ENCODE measurements around the gene AHCTF1. TPM values are rescaled to one million over a fixed set of nuclear protein-coding genes. Genes with fewer than 3 reads are reported as not detected.

Gene AHCTF1, protein sequence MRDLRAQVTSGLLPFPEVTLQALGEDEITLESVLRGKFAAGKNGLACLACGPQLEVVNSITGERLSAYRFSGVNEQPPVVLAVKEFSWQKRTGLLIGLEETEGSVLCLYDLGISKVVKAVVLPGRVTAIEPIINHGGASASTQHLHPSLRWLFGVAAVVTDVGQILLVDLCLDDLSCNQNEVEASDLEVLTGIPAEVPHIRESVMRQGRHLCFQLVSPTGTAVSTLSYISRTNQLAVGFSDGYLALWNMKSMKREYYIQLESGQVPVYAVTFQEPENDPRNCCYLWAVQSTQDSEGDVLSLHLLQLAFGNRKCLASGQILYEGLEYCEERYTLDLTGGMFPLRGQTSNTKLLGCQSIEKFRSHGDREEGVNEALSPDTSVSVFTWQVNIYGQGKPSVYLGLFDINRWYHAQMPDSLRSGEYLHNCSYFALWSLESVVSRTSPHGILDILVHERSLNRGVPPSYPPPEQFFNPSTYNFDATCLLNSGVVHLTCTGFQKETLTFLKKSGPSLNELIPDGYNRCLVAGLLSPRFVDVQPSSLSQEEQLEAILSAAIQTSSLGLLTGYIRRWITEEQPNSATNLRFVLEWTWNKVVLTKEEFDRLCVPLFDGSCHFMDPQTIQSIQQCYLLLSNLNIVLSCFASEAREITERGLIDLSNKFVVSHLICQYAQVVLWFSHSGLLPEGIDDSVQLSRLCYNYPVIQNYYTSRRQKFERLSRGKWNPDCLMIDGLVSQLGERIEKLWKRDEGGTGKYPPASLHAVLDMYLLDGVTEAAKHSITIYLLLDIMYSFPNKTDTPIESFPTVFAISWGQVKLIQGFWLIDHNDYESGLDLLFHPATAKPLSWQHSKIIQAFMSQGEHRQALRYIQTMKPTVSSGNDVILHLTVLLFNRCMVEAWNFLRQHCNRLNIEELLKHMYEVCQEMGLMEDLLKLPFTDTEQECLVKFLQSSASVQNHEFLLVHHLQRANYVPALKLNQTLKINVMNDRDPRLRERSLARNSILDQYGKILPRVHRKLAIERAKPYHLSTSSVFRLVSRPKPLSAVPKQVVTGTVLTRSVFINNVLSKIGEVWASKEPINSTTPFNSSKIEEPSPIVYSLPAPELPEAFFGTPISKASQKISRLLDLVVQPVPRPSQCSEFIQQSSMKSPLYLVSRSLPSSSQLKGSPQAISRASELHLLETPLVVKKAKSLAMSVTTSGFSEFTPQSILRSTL (N-terminal part only)
- 25.9 and 38.6 TPM in 2 replicates for total RNA-seq (2014; rRNA removed; shearing (Covaris generic); ENCODE audit: low replicate concordance)

DNA sequence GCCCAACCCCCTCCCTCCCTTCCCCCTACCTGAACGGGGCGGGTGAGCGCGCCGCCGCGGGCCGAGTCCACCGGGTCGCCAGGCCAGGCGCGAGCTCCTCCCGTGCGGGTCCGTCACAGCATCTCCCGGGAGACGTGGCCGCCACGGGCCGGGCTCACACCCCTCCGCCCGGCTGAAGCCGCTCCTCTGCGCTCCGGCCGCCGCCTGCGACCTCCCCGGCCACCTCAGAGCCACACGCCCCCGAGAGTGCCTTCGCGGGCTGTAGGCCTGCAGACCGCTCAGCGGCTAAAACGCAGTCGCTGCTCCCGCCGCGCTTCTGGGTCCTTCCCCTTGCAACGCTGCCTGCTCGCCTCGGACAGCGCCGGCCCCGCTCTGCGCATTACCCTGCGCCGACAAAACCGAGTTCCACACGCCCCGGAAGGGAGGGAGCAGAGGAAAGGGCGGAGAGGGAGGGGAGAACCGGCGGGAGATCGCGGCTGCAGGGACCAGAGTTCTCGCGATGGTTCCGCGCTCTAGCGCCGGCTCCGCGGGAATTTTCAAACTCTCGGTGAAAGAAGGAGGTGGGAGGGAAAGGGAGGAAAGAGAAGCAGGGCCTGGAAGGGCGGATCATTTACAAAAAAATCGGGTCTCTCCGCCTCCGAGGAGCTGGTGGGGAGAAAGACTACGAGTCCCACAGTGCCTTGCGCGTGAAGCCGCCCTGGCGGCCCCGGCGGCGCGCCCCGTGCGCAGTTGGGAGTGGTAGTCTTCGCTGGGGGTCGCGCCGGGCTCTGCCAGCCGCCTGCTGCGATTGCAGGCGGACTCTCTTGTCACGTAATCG lies at the start of gene AHCTF1:
AHCTF1 (minus strand) TSS at position 400 of the 817 bp plus-strand sequence. CDS start 13,578 bp downstream, outside the sequence.
- peak within 1 kb of the TSS; percentile 78 for H3K4me3 ChIP-seq
- no peaks in the 10 kb centered on the region for H3K27me3 ChIP-seq
- H3K36me3 ChIP-seq, result peaks cover 35% of the 10 kb centered on the region
- H3K9me3 ChIP-seq, result peaks cover 4% of the 10 kb centered on the region; the same call in 1 of the 2 replicates
- peak; percentile 98 for DNase-seq

DNA sequence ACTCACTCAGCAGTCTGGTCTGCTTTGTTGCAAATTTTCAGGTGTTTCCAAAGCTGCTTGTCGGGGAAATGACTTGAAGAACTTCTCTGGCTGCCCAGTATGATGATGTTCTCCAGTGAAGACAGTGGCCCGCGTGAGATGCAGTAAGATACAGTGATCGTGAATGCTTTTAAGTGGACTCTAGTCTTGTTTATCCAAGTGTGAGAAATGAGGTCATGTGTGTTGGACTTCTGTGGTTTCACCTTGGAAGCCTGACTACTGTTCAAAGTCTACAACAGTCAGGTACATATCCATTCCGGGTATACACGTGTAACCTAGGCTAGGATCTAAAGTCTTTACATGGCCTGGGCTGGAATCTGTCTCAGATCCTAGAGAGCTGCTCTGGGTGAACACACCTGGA lies 47.0 kb upstream of the AHCTF1 start:
- Histone ChIP-seq H3K9me3 (peaks cover 48% of the 10 kb centered on the region), H3K36me3 (peaks cover 51% of the 10 kb centered on the region), H3K27me3 (no peaks in the 10 kb centered on the region), H3K4me3 (no peak overlapping the region)
- DNase-seq, result no peak

DNA sequence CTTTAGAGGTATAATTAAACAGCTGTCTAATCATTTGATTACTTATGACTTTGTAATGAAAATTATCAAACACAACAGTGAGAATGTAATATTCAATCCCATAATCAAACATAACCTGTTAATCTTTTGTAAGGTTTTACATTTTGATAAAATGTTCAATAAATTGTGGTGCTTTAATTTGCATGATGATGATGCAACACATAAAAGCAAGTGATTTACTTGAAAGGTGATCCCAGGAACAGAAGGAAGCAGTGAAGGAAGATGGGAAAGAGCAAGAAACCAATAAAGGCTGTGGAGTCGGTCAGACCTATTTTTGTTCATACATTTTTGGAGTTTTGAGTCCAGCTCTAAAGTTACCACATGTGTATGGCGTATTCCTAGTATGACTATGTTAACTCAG lies 46.5 kb upstream of the AHCTF1 start:
- peaks cover 46% of the 10 kb centered on the region for H3K9me3 ChIP-seq
- DNase-seq, result no peak
- no peak overlapping the region for H3K4me3 ChIP-seq
- H3K36me3 ChIP-seq, result peaks cover 47% of the 10 kb centered on the region
- no peaks in the 10 kb centered on the region for H3K27me3 ChIP-seq

DNA sequence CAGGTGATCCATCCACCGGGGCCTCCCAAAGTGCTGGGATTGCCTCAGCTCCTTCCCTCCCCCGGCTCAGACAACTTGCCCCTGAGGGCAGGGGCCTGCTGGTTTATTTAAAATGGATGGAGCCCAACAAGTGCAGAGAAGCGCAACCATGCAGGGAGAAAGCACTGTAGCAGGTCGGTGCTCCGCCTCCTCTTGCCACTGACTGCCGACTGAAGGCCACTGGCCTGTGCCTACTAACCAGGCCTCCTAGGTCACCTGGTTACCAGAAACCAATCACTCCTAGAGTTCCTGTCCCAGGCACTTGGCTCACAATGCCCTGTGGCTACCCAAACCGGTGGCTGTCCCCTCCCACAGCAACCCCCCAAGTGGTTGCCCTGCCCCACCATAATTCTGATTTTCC lies 40.2 kb upstream of the AHCTF1 start:
- H3K4me3 ChIP-seq, result no peak overlapping the region
- H3K27me3 ChIP-seq, result no peaks in the 10 kb centered on the region
- peaks cover 20% of the 10 kb centered on the region for H3K36me3 ChIP-seq
- DNase-seq, result no peak
- H3K9me3 ChIP-seq, result peaks cover 26% of the 10 kb centered on the region

DNA sequence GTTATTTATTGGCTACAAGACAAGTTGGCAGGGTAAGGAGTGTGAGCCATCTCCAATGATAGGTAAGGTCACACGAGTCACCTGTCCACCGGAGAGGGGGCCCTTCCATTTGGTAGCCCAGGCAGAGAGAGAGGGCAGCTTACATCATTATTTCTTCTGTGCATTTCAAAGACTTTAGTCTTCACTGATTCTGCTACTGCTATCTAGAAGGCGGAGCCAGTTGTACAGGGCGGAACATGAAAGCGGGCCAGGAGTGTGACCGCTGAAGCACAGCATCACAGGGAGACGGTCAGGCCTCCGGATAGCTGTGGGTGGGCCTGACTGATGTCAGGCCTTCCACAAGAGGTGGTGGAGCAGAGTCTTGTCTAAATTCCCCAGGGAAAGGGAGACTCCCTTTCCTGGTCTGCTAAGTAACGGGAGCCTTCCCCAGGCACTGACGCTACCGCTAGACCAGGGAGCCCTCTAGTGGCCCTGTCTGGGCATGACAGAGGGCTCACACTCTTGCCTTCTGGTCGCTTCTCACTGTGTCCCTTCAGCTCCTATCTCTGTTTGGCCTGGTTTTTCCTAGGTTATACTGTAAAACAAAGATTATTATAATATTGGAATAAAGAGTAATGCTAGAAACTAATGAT lies 39.5 kb upstream of the AHCTF1 start:
- H3K9me3 ChIP-seq, result peaks cover 24% of the 10 kb centered on the region
- no peak overlapping the region for H3K4me3 ChIP-seq
- no peaks in the 10 kb centered on the region for H3K27me3 ChIP-seq
- peaks cover 17% of the 10 kb centered on the region for H3K36me3 ChIP-seq
- no peak for DNase-seq

DNA sequence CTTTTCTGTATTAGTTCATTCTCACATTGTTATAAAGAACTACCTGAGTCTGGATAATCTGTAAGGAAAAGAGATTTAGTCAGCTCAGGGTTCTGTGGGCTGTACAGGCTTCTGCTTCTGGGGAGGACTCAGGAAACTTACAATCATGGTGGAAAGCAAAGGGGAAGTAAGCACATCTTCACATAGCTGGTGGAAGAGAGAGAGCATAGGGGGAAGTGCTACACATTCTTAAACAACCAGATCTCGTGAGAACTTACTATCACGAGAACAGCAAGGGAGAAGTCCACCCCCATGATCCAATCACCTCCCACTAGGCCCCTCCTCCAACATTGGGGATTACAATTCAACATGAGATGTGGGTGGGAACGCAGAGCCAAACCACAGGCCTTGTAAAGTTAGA lies 37.9 kb upstream of the AHCTF1 start:
- Histone ChIP-seq H3K36me3 (peaks cover 13% of the 10 kb centered on the region), H3K27me3 (no peaks in the 10 kb centered on the region), H3K4me3 (no peak overlapping the region), H3K9me3 (peaks cover 21% of the 10 kb centered on the region; the same call in 1 of the 2 replicates)
- DNase-seq, result no peak

DNA sequence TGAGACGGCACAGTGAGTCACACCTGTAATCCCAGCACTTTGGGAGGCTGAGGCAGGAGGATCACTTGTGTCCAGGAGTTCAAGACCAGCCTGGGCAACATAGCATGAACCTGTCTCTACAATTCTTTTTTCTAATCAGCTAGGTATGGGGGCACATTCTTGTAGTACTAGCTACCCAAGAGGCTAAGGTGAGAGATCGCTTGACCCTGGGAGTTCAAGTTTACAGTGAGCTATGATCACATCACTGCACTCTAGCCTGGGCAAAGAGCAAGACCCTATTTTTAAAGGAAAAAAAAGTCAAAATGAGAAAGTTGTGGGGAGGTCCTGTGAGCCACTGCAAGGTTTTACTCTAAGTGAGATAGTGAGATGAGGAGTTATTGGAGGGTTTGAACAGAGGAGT lies 34.8 kb upstream of the AHCTF1 start:
- Histone ChIP-seq H3K36me3 (peaks cover 9% of the 10 kb centered on the region), H3K27me3 (no peaks in the 10 kb centered on the region), H3K9me3 (peaks cover 8% of the 10 kb centered on the region; the same call in 1 of the 2 replicates), H3K4me3 (no peak overlapping the region)
- no peak for DNase-seq

DNA sequence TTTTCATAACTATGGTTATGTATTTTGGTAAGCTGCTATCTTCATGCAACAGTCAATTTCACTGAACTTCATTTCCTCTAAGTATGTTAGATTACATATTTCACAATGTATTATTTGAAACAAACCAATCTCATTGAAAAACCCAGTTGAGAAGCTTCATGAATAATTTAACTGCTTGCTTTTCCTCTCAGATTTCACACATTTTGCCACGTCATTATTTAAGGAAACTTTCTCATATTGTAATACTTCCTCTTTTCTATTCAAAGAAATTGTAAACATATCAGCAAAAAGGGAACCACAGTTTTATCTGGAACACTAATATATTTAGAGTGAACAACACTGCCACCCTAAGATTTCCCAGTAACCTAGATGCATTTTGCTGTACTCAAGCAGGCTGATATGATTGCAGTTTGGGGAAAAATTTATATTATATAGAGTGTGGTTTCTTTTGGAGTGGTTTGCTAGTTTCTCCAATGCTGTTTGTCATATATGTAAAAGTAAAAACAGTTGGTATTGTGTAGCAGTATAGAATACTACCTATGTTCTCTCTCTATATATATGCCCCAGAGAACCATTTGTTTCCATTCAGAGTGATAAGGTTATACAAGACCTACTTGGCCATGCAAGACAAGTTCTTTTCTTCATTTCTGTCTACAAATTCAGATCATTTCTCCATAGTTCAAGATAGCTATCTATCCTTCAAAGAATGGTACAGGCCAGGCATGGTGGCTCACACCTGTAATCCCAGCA lies 28.4 kb upstream of the AHCTF1 start:
- DNase-seq, result no peak
- Histone ChIP-seq H3K36me3 (peaks cover 14% of the 10 kb centered on the region), H3K9me3 (no peaks in the 10 kb centered on the region), H3K27me3 (no peaks in the 10 kb centered on the region), H3K4me3 (no peak overlapping the region)

DNA sequence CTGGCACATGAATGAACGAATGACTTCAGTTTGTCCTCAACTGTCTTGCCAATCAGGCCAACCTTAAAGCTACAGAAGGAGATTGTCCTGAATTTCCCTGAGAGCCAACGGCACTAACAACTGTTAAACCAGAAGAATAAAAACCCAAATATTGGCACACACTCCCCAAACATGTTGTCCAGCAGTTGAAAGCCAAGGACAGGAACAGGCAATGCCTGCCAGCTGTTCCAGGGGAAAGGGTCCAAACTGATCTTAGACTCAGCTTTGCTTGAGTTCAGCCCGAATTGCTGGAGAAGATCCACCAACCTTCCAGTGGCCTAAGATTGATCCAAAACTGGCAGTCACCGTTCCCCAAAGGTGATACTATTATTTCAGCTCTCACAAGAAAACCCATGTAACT lies 22.4 kb upstream of the AHCTF1 start:
- no peaks in the 10 kb centered on the region for H3K27me3 ChIP-seq
- H3K9me3 ChIP-seq, result no peaks in the 10 kb centered on the region
- H3K36me3 ChIP-seq, result peaks cover 9% of the 10 kb centered on the region
- H3K4me3 ChIP-seq, result no peak overlapping the region
- no peak for DNase-seq

DNA sequence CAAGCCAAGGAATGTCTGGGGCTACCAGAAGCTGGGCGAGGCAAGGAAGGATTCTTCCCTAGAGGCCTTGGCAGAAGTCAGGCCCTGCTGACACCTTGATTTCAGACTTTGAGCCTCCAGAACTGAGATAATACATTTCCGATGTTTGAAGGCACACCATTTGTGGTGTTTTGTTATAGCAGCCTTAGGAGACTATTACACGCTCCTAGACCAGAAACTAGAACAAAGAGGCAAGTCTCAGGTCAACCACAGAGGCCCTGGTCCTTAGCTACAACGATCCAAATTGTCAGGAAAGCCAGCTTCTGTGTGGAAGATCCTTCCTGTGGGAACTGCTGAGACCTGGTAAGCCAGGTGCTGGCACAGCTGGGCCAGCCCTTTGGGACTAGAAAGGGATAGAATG lies 19.7 kb upstream of the AHCTF1 start:
- H3K9me3 ChIP-seq, result no peaks in the 10 kb centered on the region
- H3K36me3 ChIP-seq, result peaks cover 2% of the 10 kb centered on the region; the same call in 1 of the 2 replicates
- no peaks in the 10 kb centered on the region for H3K27me3 ChIP-seq
- no peak overlapping the region for H3K4me3 ChIP-seq
- DNase-seq, result no peak

DNA sequence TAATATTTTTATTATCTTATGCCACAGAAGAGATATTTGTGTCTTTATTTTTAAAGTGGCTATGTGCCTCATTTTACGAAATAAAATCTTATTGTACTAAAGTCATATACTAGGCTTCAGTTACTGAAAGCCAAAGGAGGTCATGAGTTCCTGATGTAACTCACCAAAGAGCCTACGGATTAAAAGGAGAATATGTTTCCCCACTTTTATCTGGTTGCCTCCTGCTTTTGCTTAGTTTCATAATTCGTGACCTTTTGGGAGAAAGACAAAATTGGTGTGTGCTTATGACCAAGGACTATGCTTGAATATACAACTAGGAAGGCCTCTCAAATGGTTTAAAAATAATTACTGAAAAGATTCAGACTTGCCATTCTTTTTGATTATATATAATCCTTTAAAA lies 18.2 kb upstream of the AHCTF1 start:
- DNase-seq, result no peak
- Histone ChIP-seq H3K9me3 (no peaks in the 10 kb centered on the region), H3K27me3 (no peaks in the 10 kb centered on the region), H3K36me3 (peaks cover 2% of the 10 kb centered on the region; the same call in 1 of the 2 replicates), H3K4me3 (no peak overlapping the region)

DNA sequence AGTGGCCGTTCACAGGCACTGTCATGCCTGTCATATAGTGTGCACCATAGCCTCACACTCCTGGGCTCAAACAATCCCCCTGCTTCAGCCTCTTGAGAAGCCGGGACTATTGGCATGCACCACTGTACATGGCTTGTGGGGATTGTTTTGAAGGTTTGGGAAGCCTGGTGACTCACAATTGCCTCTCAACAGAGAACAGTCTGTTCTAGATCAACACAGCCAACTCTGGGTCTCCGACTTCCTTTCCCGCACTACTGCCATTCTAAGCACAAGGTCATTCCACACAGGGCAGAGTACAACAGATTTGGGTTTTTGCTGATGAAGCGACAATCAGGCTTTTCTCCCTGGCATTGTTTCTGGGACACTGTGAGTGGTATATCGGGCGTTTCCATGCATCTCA lies 15.5 kb upstream of the AHCTF1 start:
- Histone ChIP-seq H3K4me3 (no peak overlapping the region), H3K27me3 (no peaks in the 10 kb centered on the region), H3K36me3 (no peaks in the 10 kb centered on the region), H3K9me3 (no peaks in the 10 kb centered on the region)
- DNase-seq, result peak; percentile 62

DNA sequence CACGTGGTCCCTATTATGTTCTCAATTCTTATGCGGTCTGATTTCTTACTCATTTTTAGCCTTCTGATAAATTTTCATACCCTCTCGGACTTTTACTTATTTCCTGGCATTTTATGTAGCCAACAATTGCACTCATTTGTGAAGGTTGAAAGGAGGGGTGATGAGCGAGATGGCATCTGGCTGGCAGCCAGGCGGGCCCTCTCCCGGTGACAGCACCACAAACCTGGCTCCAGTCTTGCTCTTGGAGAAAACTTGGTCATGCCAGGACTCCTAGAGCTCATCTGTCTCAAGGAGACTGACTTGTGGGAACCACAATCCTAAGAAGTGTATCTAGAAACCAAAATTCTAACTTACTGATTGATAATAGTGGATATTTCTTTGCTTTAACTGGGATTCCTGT lies 14.6 kb upstream of the AHCTF1 start:
- H3K4me3 ChIP-seq, result no peak overlapping the region
- H3K27me3 ChIP-seq, result no peaks in the 10 kb centered on the region
- no peaks in the 10 kb centered on the region for H3K36me3 ChIP-seq
- H3K9me3 ChIP-seq, result no peaks in the 10 kb centered on the region
- DNase-seq, result no peak

DNA sequence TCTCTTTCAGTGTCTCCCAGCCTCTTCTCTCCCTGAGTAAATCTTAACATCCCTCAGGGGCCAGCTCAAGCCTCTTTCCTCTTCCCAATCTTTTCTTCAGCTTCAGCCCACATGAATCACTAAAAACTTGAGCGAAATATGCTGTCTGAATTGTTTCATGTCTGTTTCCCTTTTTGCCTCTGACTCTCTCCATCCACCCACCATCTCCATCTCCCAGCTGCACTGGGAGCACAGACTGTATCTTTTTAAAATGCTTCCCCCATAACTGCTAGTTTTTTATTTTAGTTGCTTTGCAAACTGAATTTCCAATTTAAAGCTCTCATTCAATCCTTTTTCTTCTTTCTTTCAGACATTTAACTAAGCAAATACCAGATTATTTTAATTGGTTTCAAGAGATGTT lies 3.0 kb upstream of the AHCTF1 start:
- Histone ChIP-seq H3K9me3 (no peaks in the 10 kb centered on the region), H3K4me3 (no peak overlapping the region), H3K27me3 (no peaks in the 10 kb centered on the region), H3K36me3 (peaks cover 5% of the 10 kb centered on the region)
- DNase-seq, result no peak

DNA sequence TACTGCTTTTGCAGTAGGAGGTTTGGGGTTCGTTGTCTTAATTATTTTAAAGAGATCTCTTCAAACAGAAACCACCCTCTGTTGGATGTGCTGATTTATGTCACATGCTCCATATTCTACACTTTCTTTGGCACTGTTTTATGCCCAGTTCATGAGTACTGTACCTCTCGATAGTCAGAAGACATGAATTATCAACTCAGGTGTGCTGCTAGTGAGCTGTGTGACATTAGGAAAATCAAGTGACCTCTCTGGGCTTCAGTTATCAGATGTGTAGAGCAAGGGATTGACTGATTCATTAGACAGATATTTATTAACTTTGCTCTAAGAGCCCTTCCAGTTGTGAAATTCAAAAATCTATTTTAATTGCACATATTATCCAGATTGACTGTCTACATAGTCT lies 2.1 kb upstream of the AHCTF1 start:
- Histone ChIP-seq H3K4me3 (no peak overlapping the region), H3K27me3 (no peaks in the 10 kb centered on the region), H3K9me3 (no peaks in the 10 kb centered on the region), H3K36me3 (peaks cover 13% of the 10 kb centered on the region)
- DNase-seq, result no peak

Measured in MG63 (cell line).